ENCODE results near the gene EAPP.
"Not testable (repeated sequence)": the region's sequence is repeated elsewhere in the genome, so short reads cannot be mapped to it uniquely, and the experiment has no call there.

The EAPP gene

GRCh38 chr14:34538871-34539406, 562 bp downstream of the EAPP start:
- in situ Hi-C loops (cut with MboI; ENCODE audit: low sequenced_read_pairs), result no loop called here

- in situ Hi-C loops (cut with MboI; ENCODE audit: low sequenced_read_pairs), result not testable (repeated sequence)
Measured at GRCh38 chr14:34538096-34538495, 1.4 kb downstream of the EAPP start.

- in situ Hi-C loops (cut with MboI; ENCODE audit: low sequenced_read_pairs), result no loop called here
Measured at GRCh38 chr14:34537677-34538009, 1.9 kb downstream of the EAPP start.

- in situ Hi-C loops (cut with MboI; ENCODE audit: low sequenced_read_pairs), result no loop called here
Measured at GRCh38 chr14:34536951-34537676, 2.4 kb downstream of the EAPP start.

GRCh38 chr14:34527591-34527990, 11.9 kb downstream of the EAPP start:
- in situ Hi-C loops (cut with MboI; ENCODE audit: low sequenced_read_pairs), result no loop called here

- in situ Hi-C loops (cut with MboI; ENCODE audit: low sequenced_read_pairs), result not testable (repeated sequence)
Measured at GRCh38 chr14:34524216-34524615, 15.3 kb downstream of the EAPP start.

GRCh38 chr14:34522496-34522895, 17.0 kb downstream of the EAPP start:
- in situ Hi-C loops (cut with MboI; ENCODE audit: low sequenced_read_pairs), result no loop called here

- in situ Hi-C loops (cut with MboI; ENCODE audit: low sequenced_read_pairs), result not testable (repeated sequence)
Measured at GRCh38 chr14:34521071-34521470, 18.4 kb downstream of the EAPP start.

GRCh38 chr14:34520304-34520970, 19.1 kb downstream of the EAPP start:
- in situ Hi-C loops (cut with MboI; ENCODE audit: low sequenced_read_pairs), result not testable (repeated sequence)

GRCh38 chr14:34507884-34508283, 31.6 kb downstream of the EAPP start:
- in situ Hi-C loops (cut with MboI; ENCODE audit: low sequenced_read_pairs), result no loop called here

GRCh38 chr14:34507459-34507858, 32.0 kb downstream of the EAPP start:
- in situ Hi-C loops (cut with MboI; ENCODE audit: low sequenced_read_pairs), result no loop called here

GRCh38 chr14:34505124-34505491, 34.4 kb downstream of the EAPP start:
- in situ Hi-C loops (cut with MboI; ENCODE audit: low sequenced_read_pairs), result not testable (repeated sequence)

GRCh38 chr14:34504027-34504426, 35.5 kb downstream of the EAPP start:
- in situ Hi-C loops (cut with MboI; ENCODE audit: low sequenced_read_pairs), result not testable (repeated sequence)

- in situ Hi-C loops (cut with MboI; ENCODE audit: low sequenced_read_pairs), result no loop called here
Measured at GRCh38 chr14:34502545-34503225, 36.8 kb downstream of the EAPP start.

- in situ Hi-C loops (cut with MboI; ENCODE audit: low sequenced_read_pairs), result no loop called here
Measured at GRCh38 chr14:34502001-34502400, 37.5 kb downstream of the EAPP start.

GRCh38 chr14:34501004-34501580, 38.4 kb downstream of the EAPP start:
- in situ Hi-C loops (cut with MboI; ENCODE audit: low sequenced_read_pairs), result no loop called here

- in situ Hi-C loops (cut with MboI; ENCODE audit: low sequenced_read_pairs), result no loop called here
Measured at GRCh38 chr14:34498684-34499412, 40.7 kb downstream of the EAPP start.

GRCh38 chr14:34496679-34497513, 42.6 kb downstream of the EAPP start:
- in situ Hi-C loops (cut with MboI; ENCODE audit: low sequenced_read_pairs), result no loop called here

GRCh38 chr14:34496007-34496678, 43.4 kb downstream of the EAPP start:
- in situ Hi-C loops (cut with MboI; ENCODE audit: low sequenced_read_pairs), result no loop called here

Measured in HL-60/S4 treated with retinoic acid at 250 ng/mL for 4 days and 3 days (cell line).